WTC11 (cell line): ENCODE data around the gene ATCAY. TPM values are rescaled to one million over a fixed set of nuclear protein-coding genes. Genes with fewer than 3 reads are reported as not detected.
A peak's percentile ranks its signal among the peaks of the same experiment; 100 is the strongest.

Source experiments
- EMX1 ChIP-seq: fragments of 250-450 bp; sonication (Bioruptor Pico); IDR thresholded peaks from 2 replicates; pipeline ENCODE4 v1.8.0; 2021; ENCODE audit warnings: mild to moderate bottlenecking
- NFATC4 ChIP-seq: fragments of 250-450 bp; sonication (Bioruptor Pico); IDR thresholded peaks from 2 replicates; pipeline ENCODE4 v1.9.0; 2021; ENCODE audit warnings: mild to moderate bottlenecking
- microRNA-seq: library from miRNA; unstranded; fragments of <30 nt; microRNA quantifications from one replicate; pipeline ENCODE4 v1.2.0, GENCODE V29; 2022; ENCODE audit warnings: borderline number of aligned reads
- total RNA-seq: library from RNA; stranded (reverse); gene quantifications from 3 replicates; pipeline ENCODE4 v1.2.3, GENCODE V29; 2021
- TF ChIP-seq, protein P1 (sequence below): sonication (generic); formaldehyde crosslinking; IDR thresholded peaks from 2 replicates; pipeline ENCODE4 v1.8.0; 2022; ENCODE audit warnings: missing genetic modification reagents
- TF ChIP-seq, protein P2 (sequence below): sonication (generic); formaldehyde crosslinking; IDR thresholded peaks from 2 replicates; pipeline ENCODE4 v1.8.1; 2023; ENCODE audit warnings: mild to moderate bottlenecking, missing genetic modification reagents

ATCAY gene
- total RNA-seq, 1 experiment from 2014 or later, result 23.5 TPM

DNA sequence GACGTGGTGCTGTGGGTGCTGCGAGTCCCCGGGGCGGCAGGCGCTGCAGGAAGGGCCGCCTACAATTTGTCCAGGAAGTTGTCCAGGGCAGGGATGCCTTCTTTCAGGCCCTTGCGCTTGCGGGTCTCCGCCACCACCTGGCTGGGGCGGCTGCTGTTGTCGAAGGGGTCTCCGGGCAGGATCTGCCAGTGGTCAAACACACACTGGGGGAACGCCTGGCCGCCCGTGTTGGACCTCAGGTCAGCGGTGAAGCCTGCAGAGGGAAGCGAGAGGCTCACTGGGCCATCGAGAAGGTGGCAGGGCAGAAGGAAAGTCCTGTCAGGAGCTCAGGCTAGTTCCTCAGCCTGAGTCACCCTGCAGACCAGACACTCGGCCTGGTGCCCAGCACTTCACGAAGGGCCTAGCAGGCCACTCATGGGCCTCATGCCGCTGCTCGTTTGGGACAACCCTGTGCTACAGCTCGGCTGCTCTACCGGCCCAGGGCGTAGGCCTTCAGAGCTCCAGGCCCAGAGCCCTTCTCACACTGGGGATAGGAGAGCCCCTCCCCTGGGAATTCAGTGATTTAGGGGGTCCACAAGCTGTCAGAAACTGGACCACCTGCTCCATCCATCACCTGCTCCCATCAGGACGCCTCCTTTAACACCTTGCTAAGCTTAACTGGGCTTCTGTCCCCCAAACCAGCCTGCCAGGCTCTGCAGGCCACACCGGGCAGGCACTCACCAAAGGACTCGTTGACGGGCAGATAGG, 96.2 kb downstream of the ATCAY start (continued):
- TF ChIP-seq, protein P1, sequence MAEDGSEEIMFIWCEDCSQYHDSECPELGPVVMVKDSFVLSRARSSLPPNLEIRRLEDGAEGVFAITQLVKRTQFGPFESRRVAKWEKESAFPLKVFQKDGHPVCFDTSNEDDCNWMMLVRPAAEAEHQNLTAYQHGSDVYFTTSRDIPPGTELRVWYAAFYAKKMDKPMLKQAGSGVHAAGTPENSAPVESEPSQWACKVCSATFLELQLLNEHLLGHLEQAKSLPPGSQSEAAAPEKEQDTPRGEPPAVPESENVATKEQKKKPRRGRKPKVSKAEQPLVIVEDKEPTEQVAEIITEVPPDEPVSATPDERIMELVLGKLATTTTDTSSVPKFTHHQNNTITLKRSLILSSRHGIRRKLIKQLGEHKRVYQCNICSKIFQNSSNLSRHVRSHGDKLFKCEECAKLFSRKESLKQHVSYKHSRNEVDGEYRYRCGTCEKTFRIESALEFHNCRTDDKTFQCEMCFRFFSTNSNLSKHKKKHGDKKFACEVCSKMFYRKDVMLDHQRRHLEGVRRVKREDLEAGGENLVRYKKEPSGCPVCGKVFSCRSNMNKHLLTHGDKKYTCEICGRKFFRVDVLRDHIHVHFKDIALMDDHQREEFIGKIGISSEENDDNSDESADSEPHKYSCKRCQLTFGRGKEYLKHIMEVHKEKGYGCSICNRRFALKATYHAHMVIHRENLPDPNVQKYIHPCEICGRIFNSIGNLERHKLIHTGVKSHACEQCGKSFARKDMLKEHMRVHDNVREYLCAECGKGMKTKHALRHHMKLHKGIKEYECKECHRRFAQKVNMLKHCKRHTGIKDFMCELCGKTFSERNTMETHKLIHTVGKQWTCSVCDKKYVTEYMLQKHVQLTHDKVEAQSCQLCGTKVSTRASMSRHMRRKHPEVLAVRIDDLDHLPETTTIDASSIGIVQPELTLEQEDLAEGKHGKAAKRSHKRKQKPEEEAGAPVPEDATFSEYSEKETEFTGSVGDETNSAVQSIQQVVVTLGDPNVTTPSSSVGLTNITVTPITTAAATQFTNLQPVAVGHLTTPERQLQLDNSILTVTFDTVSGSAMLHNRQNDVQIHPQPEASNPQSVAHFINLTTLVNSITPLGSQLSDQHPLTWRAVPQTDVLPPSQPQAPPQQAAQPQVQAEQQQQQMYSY, result 0 out of 2 replicates have a peak, but pooled peaks have one; percentile 17
- TF ChIP-seq, protein P2, sequence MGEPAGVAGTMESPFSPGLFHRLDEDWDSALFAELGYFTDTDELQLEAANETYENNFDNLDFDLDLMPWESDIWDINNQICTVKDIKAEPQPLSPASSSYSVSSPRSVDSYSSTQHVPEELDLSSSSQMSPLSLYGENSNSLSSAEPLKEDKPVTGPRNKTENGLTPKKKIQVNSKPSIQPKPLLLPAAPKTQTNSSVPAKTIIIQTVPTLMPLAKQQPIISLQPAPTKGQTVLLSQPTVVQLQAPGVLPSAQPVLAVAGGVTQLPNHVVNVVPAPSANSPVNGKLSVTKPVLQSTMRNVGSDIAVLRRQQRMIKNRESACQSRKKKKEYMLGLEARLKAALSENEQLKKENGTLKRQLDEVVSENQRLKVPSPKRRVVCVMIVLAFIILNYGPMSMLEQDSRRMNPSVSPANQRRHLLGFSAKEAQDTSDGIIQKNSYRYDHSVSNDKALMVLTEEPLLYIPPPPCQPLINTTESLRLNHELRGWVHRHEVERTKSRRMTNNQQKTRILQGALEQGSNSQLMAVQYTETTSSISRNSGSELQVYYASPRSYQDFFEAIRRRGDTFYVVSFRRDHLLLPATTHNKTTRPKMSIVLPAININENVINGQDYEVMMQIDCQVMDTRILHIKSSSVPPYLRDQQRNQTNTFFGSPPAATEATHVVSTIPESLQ (CRISPR knock-in tag), result no peak
- TF ChIP-seq NFATC4 (CRISPR knock-in tag) (peak; percentile 32; the same call in 1 of the 2 replicates), EMX1 (no peak)
- TF ChIP-seq, all 79 proteins: peak for 4

Small RNA genes within 50 kb of the gene (microRNA-seq; reads per million reads assigned to microRNA genes)
- gene MIR637, result not detected

Other genes with a start within 250 kb of the ATCAY start
- 34.0 to 36.2 TPM (median 36.0 TPM) in 3 replicates for gene PIP5K1C, start 180.2 kb upstream of the ATCAY start, total RNA-seq
- 36.2 to 44.0 TPM (median 39.7 TPM) in 3 replicates for gene TJP3, start 172.3 kb upstream of the ATCAY start, total RNA-seq
- 27.5 to 29.6 TPM (median 28.1 TPM) in 3 replicates for gene APBA3, start 119.0 kb upstream of the ATCAY start, total RNA-seq
- 60.9 to 65.3 TPM (median 62.3 TPM) in 3 replicates for gene MRPL54, start 118.0 kb upstream of the ATCAY start, total RNA-seq
- gene RAX2, start 108.5 kb upstream of the ATCAY start, total RNA-seq, result 0.09 TPM in 1 of 3 replicates, not detected in the others
- 26.1 to 29.0 TPM (median 28.3 TPM) in 3 replicates for gene MATK, start 94.3 kb upstream of the ATCAY start, total RNA-seq
- 17.5 to 25.5 TPM (median 22.6 TPM) in 3 replicates for gene ZFR2, start 11.6 kb upstream of the ATCAY start, total RNA-seq
- 50.4 to 61.9 TPM (median 51.1 TPM) in 3 replicates for gene NMRK2, start 52.4 kb downstream of the ATCAY start, total RNA-seq
- 61.5 to 73.5 TPM (median 68.4 TPM) in 3 replicates for gene DAPK3, start 90.4 kb downstream of the ATCAY start, total RNA-seq
- gene EEF2, start 104.8 kb downstream of the ATCAY start, total RNA-seq, result 3,572 to 3,864 TPM (median 3,852 TPM) in 3 replicates
- gene PIAS4, start 127.1 kb downstream of the ATCAY start, total RNA-seq, result 45.5 to 46.0 TPM (median 45.9 TPM) in 3 replicates
- 22.8 to 27.9 TPM (median 24.6 TPM) in 3 replicates for gene ZBTB7A, start 186.2 kb downstream of the ATCAY start, total RNA-seq
- 175 to 177 TPM (median 176 TPM) in 3 replicates for gene MAP2K2, start 243.4 kb downstream of the ATCAY start, total RNA-seq